Measurements from ENCODE around the gene METTL26. TPM values are rescaled to one million over a fixed set of nuclear protein-coding genes. Genes with fewer than 3 reads are reported as not detected.

The METTL26 gene
- total and polyA plus RNA-seq, 8 donors = 37.2 to 70.4 (median 54.5) TPM

DNA sequence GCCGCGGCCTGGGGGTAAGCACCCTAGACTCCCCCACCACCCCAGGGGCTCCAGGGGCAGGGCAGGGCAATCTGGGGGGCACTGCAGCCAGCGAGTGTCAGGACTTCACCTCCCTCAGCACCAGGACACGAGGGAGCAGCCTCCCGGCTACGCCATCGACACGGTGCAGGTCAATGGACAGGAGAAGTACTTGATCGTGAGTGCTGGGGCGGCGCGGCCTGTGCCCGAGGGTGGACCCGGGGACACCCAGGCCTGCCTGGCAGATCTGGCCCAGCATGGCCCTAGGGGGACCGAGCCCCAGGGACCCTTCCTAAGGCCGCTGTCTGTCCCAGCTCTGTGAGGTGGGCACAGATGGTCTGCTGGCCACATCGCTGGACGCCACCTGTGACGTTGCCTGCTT is 36.3 kb upstream of the METTL26 start:
- Histone ChIP-seq H3K27me3 (peaks cover 0 to 31% of the 10 kb centered on the region in 2 donors), H3K4me3 (no peak overlapping the region), H3K4me1 (peaks cover 11 to 40% of the 10 kb centered on the region in 2 donors), H3K36me3 (peaks cover 0 to 56% of the 10 kb centered on the region in 2 donors), H3K9me3 (no peaks in the 10 kb centered on the region), H3K27ac (no peak overlapping the region)
- intact Hi-C loops (cut with DNase I) = no loop called here
- TF ChIP-seq, protein P1, sequence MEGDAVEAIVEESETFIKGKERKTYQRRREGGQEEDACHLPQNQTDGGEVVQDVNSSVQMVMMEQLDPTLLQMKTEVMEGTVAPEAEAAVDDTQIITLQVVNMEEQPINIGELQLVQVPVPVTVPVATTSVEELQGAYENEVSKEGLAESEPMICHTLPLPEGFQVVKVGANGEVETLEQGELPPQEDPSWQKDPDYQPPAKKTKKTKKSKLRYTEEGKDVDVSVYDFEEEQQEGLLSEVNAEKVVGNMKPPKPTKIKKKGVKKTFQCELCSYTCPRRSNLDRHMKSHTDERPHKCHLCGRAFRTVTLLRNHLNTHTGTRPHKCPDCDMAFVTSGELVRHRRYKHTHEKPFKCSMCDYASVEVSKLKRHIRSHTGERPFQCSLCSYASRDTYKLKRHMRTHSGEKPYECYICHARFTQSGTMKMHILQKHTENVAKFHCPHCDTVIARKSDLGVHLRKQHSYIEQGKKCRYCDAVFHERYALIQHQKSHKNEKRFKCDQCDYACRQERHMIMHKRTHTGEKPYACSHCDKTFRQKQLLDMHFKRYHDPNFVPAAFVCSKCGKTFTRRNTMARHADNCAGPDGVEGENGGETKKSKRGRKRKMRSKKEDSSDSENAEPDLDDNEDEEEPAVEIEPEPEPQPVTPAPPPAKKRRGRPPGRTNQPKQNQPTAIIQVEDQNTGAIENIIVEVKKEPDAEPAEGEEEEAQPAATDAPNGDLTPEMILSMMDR (IDR thresholded peaks at IDR 0.05) = no peak
- ATAC-seq = no peak
- no peak for DNase-seq

DNA sequence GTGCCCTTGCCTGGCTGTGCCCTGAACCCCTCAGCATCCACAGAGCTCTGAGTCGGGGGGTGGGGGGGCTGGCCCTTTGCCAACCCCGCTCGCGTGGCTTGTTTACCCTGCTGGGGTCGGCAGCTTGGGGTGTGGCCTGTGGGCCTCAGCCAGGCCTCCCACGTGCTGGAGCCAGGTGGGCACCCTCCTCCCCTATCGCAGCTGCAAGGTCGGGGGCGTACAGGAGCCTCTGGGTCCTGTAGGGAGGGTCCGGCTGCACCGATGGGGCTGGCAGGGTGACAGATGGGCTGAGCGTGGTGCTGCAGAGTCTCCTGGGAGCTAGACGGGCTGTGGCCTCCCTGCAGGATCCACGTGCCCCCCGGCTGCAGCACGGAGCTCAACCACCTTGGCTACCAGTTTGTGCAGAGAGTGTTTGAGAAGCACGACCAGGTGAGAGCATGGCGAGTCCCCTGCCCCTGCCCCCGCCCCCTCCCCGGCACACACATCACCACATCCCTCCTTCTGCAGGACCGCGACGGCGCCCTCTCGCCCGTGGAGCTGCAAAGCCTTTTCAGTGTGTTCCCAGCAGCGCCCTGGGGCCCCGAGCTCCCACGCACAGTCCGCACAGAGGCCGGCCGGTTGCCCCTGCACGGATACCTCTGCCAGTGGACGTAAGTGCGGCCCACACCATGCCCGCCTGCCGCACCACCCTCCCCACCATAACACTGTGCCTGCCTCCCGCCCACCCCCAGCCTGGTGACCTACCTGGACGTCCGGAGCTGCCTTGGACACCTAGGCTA is 35.4 kb upstream of the METTL26 start:
- peaks cover 0 to 56% of the 10 kb centered on the region in 2 donors for H3K36me3 ChIP-seq
- H3K4me3 ChIP-seq = no peak overlapping the region
- ATAC-seq (no peak), DNase-seq (no peak)
- peaks cover 0 to 22% of the 10 kb centered on the region in 2 donors for H3K27me3 ChIP-seq
- TF ChIP-seq, protein P1 (IDR thresholded peaks at IDR 0.05) = no peak
- intact Hi-C loops (cut with DNase I) = no loop called here
- peaks cover 11 to 36% of the 10 kb centered on the region in 2 donors for H3K4me1 ChIP-seq
- no peak overlapping the region for H3K27ac ChIP-seq
- H3K9me3 ChIP-seq = no peaks in the 10 kb centered on the region

DNA sequence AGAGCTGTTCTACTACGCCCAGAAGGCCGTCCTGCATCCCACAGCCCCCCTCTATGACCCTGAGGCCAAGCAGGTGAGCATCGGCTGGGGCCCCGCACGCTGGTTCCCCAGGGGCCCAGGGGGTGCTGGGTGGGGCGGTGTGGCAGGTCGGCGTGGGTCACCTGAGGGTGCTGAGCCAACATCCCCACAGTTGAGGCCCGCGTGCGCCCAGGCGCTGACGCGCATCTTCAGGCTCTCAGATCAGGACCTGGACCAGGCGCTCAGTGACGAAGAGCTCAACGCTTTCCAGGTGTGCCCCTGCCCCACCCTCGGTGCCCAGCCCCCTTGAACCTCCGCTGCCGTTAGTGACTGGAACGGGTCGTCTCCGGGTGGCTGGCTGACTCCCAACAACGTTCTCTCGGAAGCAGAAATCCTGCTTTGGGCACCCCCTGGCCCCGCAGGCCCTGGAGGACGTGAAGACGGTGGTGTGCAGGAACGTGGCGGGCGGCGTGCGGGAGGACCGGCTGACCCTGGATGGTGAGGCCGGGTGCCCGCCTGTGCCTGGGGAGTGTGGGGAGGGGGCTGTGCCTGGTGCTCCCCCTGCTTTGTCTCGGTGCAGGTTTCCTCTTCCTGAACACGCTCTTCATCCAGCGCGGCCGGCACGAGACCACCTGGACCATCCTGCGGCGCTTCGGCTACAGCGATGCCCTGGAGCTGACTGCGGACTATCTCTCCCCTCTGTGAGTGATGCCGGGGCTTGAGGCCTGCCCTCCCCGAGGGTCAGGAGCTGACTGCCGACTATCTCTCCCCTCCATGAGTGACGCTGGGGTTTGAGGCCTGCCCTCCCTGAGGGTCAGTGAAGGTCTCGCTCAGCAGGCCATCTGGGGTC is 34.6 kb upstream of the METTL26 start:
- Histone ChIP-seq H3K27me3 (peaks cover 0 to 14% of the 10 kb centered on the region in 2 donors), H3K27ac (no peak overlapping the region), H3K4me3 (no peak overlapping the region), H3K4me1 (peaks cover 11 to 34% of the 10 kb centered on the region in 2 donors), H3K9me3 (no peaks in the 10 kb centered on the region), H3K36me3 (peaks cover 0 to 56% of the 10 kb centered on the region in 2 donors)
- intact Hi-C loops (cut with DNase I) = no loop called here
- ATAC-seq (no peak), DNase-seq (no peak)
- TF ChIP-seq, protein P1 (IDR thresholded peaks at IDR 0.05) = no peak

DNA sequence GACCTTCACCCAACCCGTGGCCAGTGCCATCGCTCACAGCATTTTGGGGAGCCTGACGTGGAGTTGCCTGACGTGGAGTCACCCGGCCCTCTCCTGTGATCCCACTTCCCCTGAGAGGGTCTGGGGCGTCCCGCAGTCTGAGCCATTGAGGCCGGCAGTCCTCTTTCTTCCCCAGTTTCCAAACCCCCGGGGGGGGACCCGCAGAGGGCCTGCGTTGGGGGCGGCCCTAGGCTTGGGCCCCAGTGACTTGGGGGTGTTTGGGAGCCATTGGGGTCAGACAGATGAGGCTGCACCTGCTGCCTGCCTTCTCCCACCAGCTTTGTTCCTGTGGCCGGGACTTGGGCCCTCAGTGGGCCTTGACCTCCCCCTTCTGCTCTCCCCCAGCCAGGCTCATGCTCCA is 33.6 kb upstream of the METTL26 start:
- Histone ChIP-seq H3K27me3 (peaks cover 0 to 4% of the 10 kb centered on the region in 2 donors), H3K9me3 (no peaks in the 10 kb centered on the region), H3K4me1 (peaks cover 6 to 23% of the 10 kb centered on the region in 2 donors), H3K4me3 (no peak overlapping the region), H3K36me3 (peaks cover 0 to 55% of the 10 kb centered on the region in 2 donors), H3K27ac (no peak overlapping the region)
- no peak for DNase-seq
- ATAC-seq = no peak
- TF ChIP-seq, protein P1 (IDR thresholded peaks at IDR 0.05) = no peak
- intact Hi-C loops (cut with DNase I) = no loop called here

All from left lung (tissue), 10 donors.